Stimulated activated CD8-positive, alpha-beta memory T cell treated with anti-CD3 and anti-CD28 coated beads, Interleukin-4, amount 100 ng/mL, for 1 hour (primary cell): ENCODE measurements around the gene DGCR8.

Experiments used
- DNase-seq, 2 donors: peaks; one replicate each; pipeline ENCODE4 v3.0.0-alpha.2; 2020; ENCODE audit warnings: low read depth in 2 of 2, low spot score in 1 of 2

The DGCR8 gene

DNA sequence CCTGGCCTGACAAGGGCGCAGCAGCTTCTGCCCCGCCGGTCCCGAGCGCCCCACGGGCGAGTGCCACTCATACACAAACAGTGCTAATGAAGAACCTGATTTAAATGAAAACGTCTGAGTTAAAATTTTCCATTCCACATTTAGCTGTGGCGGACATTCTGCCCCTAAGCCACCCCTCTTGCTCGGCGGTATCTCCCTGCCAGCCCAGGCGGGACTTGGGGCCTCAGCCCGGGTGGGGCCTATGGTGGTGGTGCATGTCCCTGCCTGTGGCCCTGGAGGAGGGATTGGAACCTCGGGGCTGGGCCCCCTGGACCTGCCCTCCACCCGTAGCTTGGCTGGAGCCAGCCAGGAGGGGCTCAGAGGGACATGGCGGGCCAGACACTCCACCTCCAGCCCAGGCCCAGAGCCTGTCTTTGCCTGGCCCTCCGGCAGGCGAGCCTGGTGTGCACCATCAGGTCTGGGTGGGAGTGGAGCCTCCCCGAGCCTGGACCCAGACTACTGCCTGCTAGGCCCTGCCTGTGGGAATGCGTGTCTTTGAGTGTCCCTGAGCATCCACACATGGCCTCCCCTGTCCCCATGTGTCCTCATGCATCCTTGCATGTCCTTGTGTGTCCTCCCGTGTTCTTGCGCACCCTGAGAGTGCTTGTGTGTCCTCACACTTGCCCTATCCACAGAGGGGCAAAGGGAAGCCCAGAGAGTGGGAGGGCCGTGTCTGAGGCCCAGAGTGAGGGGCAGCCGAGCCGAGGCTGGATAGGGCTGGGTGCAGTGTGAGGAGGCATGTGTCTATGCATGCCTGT lies 56.0 kb downstream of the DGCR8 start:
- no peak for DNase-seq

DNA sequence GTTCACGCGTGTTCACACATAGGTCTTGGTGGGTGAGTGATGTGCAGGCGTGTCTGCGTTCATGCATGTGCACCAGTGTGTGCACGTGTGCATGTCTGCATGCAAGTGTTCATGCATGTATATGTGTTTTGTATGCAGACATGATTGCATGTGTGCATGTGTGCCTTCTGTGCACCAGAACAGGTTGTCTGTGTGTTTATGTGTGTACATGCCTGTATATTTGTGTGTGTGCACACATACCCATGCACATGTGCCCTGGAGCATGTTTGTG lies 56.5 kb downstream of the DGCR8 start:
- no peak for DNase-seq

DNA sequence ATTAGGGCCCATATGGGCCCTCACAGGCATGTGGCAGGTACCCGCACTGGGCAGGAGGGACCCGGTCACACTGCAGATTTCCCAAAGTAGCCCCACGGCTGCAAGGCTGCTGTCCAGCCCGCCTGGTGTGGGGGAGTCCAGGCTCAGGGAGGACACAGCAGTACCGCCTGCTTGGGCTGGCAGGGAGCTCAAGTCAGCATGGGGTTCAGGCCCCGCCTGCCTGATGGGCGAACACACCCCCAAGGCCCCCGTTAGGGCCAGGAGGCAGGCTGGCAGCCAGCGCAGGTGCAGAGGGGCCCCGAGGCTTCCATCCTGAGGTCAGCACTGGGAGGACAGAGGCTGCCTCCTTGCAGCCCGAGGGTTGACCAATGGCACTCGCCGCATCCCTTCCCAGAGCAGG lies 57.1 kb downstream of the DGCR8 start:
- no peak for DNase-seq

GRCh38 chr22:20137671-20138416 lies 57.8 kb downstream of the DGCR8 start:
- no peak for DNase-seq

GRCh38 chr22:20138417-20138738 lies 58.3 kb downstream of the DGCR8 start:
- no peak for DNase-seq

DNA sequence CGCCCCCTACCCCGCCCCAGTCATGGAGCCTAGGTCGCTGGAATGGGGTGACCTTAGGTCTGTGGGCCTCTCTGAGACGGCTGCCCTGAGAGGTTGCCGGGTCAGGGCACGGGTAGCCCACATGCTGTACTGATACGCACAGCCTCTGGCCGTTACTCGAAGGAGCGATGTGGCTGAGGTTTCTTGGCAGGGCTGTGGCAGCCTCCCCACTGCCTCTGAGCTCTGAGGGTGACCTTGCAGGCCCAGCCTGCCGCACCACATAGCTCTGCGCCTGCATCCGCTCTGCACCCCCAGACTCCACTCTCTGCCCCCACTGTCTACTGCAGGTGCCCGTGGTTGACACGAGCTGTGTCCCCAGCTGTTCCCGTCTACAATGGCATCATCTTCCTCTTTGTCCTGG lies 58.8 kb downstream of the DGCR8 start:
- DNase-seq = no peak

DNA sequence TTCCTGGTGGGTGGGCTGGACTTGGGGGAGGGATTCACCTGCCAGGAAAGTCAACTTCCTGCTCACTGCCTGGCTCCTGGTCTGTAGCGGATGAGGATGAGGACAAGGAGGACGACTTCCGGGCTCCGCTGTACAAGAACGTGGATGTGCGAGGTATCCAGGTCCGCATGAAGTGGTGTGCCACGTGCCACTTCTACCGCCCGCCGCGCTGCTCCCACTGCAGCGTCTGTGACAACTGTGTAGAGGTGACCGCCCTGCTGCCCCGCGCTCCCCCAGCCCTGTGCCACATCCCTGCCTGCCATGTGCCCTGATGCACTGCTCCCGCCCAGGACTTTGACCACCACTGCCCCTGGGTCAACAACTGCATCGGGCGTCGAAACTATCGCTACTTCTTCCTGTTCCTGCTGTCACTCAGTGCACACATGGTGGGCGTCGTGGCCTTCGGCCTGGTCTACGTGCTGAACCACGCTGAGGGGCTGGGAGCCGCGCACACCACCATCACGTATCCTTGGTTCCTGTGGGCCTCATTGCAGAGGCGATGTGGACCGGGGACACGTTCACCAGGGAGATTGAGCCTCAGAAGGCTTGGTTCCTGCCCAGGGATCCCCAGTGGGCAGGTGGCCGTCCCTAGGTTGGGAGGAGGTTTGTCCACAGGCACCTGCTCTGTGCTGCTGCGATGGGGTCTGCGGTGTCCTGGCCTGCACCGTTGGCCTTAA lies 59.5 kb downstream of the DGCR8 start:
- DNase-seq = no peak

DNA sequence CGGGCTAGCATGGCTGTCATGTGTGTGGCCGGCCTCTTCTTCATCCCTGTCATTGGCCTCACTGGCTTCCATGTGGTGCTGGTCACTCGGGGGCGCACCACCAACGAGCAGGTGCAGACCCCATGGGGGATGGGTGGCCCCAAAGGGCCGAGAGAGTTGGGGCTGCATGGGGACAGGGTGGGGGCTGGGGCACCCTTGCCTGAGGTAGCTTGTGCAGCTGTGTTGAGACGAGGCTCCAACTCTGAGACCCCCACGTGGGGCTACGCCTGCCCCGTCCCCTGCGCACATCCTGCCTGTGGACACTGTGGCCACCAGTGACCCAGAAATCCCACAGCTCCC lies 60.0 kb downstream of the DGCR8 start:
- DNase-seq = no peak

GRCh38 chr22:20140521-20140964 lies 60.5 kb downstream of the DGCR8 start:
- DNase-seq = no peak

GRCh38 chr22:20141186-20142077 lies 61.4 kb downstream of the DGCR8 start:
- no peak for DNase-seq

GRCh38 chr22:20142711-20143621 lies 62.9 kb downstream of the DGCR8 start:
- DNase-seq = no peak

DNA sequence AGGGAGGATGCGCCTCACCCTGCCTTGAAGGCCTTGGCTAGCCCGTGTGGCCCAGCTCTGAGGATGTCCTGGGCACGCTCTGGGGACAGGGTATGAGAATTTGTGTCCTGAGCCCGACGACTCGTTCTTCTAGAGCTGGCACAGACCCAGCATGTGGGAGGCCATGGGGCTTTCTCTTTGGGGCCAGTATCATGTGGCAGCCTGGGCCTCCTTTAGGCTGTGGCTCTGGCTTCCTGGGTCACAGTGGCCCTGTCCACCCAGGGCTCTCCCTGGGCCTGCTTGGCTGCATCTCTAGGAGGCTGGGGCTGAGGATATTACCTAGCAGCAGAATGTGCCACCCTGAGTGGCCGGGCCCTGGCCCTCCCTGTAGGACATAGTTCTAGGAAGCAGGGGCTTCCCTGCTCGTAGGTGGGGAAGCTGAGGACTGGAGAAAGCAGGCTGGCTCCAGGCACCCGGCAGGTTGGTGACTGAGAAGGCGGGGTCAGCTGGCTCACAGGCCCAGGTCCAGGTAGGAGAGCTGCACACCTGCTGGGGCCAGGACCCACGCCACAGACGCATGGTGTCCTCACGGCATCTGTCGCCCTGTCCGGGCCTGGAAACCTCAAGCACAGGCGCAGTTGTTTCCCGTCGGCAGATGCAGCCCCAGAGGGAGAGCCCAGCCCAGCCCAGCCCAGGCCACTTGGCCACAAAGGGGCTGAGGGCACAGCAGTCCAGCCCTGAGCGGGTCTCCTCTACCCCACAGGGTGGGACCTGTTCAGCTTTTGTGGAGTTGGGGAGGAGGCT lies 64.0 kb downstream of the DGCR8 start:
- DNase-seq = no peak

GRCh38 chr22:20145206-20145831 lies 65.3 kb downstream of the DGCR8 start:
- DNase-seq = no peak

DNA sequence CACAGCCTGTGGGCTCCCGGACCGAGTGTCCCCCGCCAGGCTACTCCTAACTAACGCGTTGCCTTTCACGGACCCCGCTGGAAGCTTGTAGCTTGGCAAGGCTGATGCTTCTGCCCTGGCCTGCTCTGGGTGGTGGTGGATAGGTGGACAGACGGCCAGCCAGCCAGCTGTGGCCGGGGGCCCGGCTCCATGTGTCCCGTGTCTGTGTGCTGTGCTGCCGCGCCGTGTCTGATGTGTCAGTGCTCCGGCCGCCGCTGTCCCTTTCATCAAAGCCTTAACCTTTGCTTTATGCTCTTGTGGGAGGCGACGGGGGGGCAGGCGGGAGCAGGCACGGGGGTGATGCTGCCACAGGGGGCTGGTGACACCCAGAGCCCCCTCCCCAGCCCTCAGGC lies 65.8 kb downstream of the DGCR8 start:
- DNase-seq = no peak

- DNase-seq = no peak
Measured at GRCh38 chr22:20146777-20147176, 66.7 kb downstream of the DGCR8 start.

GRCh38 chr22:20147237-20147988 lies 67.4 kb downstream of the DGCR8 start:
- DNase-seq = no peak

GRCh38 chr22:20148414-20148813 lies 68.4 kb downstream of the DGCR8 start:
- no peak for DNase-seq
